Glutamatergic neuron (in vitro differentiated cells): ENCODE results near the gene NAV2. TPM values are rescaled to one million over a fixed set of nuclear protein-coding genes. Genes with fewer than 3 reads are reported as not detected.

Experiments used
- DNase-seq: peaks from one replicate; pipeline ENCODE4 v3.0.0; 2022
- H3K27ac Mint-ChIP-seq: one replicate; pipeline ENCODE4 v1.8.0; 2020; ENCODE audit warnings: mild to moderate bottlenecking, mixed read lengths, inconsistent platforms; ENCODE audit not compliant: unreplicated experiment
- H3K27me3 Mint-ChIP-seq: one replicate; pipeline ENCODE4 v1.8.0; 2020; ENCODE audit warnings: mild to moderate bottlenecking, moderate library complexity, mixed read lengths, inconsistent platforms; ENCODE audit not compliant: unreplicated experiment
- H3K36me3 Mint-ChIP-seq: one replicate; pipeline ENCODE4 v1.8.0; 2020; ENCODE audit warnings: mild to moderate bottlenecking, mixed read lengths, inconsistent platforms; ENCODE audit not compliant: unreplicated experiment
- H3K4me1 Mint-ChIP-seq: one replicate; pipeline ENCODE4 v1.8.0; 2020; ENCODE audit warnings: mild to moderate bottlenecking, low read depth, mixed read lengths, inconsistent platforms; ENCODE audit not compliant: unreplicated experiment
- H3K4me3 Mint-ChIP-seq: one replicate; pipeline ENCODE4 v1.8.0; 2020; ENCODE audit warnings: mild to moderate bottlenecking, mixed read lengths, inconsistent platforms; ENCODE audit not compliant: unreplicated experiment
- H3K9me3 Mint-ChIP-seq: one replicate; pipeline ENCODE4 v1.8.0; 2020; ENCODE audit warnings: mild to moderate bottlenecking, moderate library complexity, mixed read lengths, inconsistent platforms; ENCODE audit not compliant: unreplicated experiment
- CTCF ChIP-seq: fragments of 200-600 bp; sonication (generic); IDR thresholded peaks from one replicate; pipeline ENCODE4 v1.5.0; 2021; ENCODE audit not compliant: partially characterized antibody, unreplicated experiment
- long read RNA-seq: library from polyadenylated mRNA; unstranded; transcript quantifications from one replicate; pipeline ENCODE4 v2.0.0, GENCODE V29; 2020; ENCODE audit not compliant: unreplicated experiment
- total RNA-seq: library from RNA; stranded (reverse); fragmentation: NEBNext Ultra II Directional; extraction: Animal tissue kit (Norgen Biotek cat#: 25700); gene quantifications from one replicate; pipeline ENCODE4 v1.2.1, GENCODE V29; 2021; ENCODE audit not compliant: unreplicated experiment

NAV2 gene
- 117 TPM for total RNA-seq
- long read RNA-seq, partial matches to known transcripts = 6 of 97 reads
- long read RNA-seq, other reads (novel, unspliced or antisense) = 91 of 97 reads

- Mint-ChIP-seq H3K27ac (peak within 1 kb of the TSS; percentile 86), H3K4me1 (peaks cover 18% of the 10 kb centered on the region), H3K9me3 (peaks cover 11% of the 10 kb centered on the region), H3K36me3 (no peaks in the 10 kb centered on the region), H3K27me3 (peaks cover 19% of the 10 kb centered on the region), H3K4me3 (peak within 1 kb of the TSS; percentile 97)
- TF ChIP-seq CTCF = no peak
- peak; percentile 91 for DNase-seq
Observed at GRCh38 chr11:19712281-19713195, at the start of gene NAV2. Gene NAV2, plus strand, starts transcription at chr11:19712837. Its CDS starts 859 bp downstream, at chr11:19713696.

- Mint-ChIP-seq H3K4me1 (peaks cover 20% of the 10 kb centered on the region), H3K27ac (no peak overlapping the region)
- TF ChIP-seq CTCF = no peak
Observed at GRCh38 chr11:19663206-19663605, 49.4 kb upstream of the NAV2 start.

GRCh38 chr11:19664886-19665548 is 47.6 kb upstream of the NAV2 start:
- Mint-ChIP-seq H3K4me3 (no peak overlapping the region), H3K27ac (peak overlapping the region; percentile 28), H3K9me3 (peaks cover 2% of the 10 kb centered on the region), H3K36me3 (no peaks in the 10 kb centered on the region), H3K4me1 (peaks cover 24% of the 10 kb centered on the region), H3K27me3 (peaks cover 4% of the 10 kb centered on the region)
- no peak for TF ChIP-seq CTCF
- peak; percentile 45 for DNase-seq

More at GRCh38 chr11:19663206-19663605, 49.4 kb upstream of the NAV2 start:
- Mint-ChIP-seq H3K4me3 (no peak overlapping the region), H3K9me3 (peaks cover 2% of the 10 kb centered on the region), H3K27me3 (peaks cover 8% of the 10 kb centered on the region), H3K36me3 (no peaks in the 10 kb centered on the region)
- no peak for DNase-seq

DNA sequence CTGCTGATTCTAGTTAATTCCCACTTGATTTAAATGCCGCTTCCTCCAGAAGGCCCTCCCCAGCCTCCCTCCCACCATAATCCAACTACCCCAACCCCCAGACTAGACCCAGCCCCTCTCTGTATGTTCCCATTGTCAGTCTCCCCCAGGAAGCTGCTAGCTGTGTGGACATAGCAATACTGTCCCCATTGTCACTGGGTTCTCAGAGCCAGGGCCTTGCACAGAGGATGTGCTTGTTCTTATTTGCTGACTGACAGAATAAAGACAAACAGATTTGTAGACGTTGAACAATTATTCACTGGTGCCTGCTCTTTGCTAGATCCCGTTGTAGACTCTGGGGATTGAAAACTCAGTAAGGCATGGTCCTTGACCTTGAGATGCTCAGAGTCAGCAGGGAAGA is 45.7 kb upstream of the NAV2 start:
- Mint-ChIP-seq H3K4me3 (no peak overlapping the region), H3K4me1 (peaks cover 32% of the 10 kb centered on the region), H3K27ac (no peak overlapping the region), H3K36me3 (no peaks in the 10 kb centered on the region), H3K9me3 (peaks cover 3% of the 10 kb centered on the region), H3K27me3 (peaks cover 11% of the 10 kb centered on the region)
- no peak for DNase-seq
- no peak for TF ChIP-seq CTCF

- H3K27me3 Mint-ChIP-seq = peaks cover 11% of the 10 kb centered on the region
- H3K4me3 Mint-ChIP-seq = no peak overlapping the region
- no peaks in the 10 kb centered on the region for H3K36me3 Mint-ChIP-seq
- no peak overlapping the region for H3K27ac Mint-ChIP-seq
- TF ChIP-seq CTCF = no peak
- H3K4me1 Mint-ChIP-seq = peaks cover 37% of the 10 kb centered on the region
- no peak for DNase-seq
- peaks cover 5% of the 10 kb centered on the region for H3K9me3 Mint-ChIP-seq
Observed at GRCh38 chr11:19669511-19669910, 43.1 kb upstream of the NAV2 start.
